ENCODE results near the gene PJA2.

- TF ChIP-seq CTCF (IDR thresholded peaks at IDR 0.05): no peak
- TF ChIP-seq ZFX (IDR thresholded peaks at IDR 0.05; ENCODE audit: borderline replicate concordance): no peak
Observed at GRCh38 chr5:109307456-109307855, 102.3 kb downstream of the PJA2 start.
